ENCODE data around the gene PXMP2. TPM values are rescaled to one million over a fixed set of nuclear protein-coding genes. Genes with fewer than 3 reads are reported as not detected.

PXMP2 gene
- total and polyA plus RNA-seq, 11 donors = 23.9 to 149 (median 39.7) TPM

DNA sequence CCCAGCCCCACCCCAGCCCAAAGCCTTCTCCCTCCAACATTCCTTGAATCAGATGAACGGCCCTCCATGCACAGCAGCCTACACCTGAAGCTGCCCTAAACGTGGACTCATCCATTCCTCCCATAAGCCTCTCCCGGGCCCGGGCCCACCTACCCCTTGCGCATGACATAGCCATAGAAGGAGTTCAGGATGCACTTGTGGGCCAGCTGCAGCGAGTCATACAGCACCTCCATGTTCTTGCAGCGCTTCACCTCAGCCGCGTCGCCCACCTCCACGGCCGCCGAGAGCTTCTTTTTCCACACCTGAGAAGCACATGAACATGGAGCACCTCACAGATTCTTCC is 22.3 kb upstream of the PXMP2 start:
- H3K36me3 ChIP-seq = peaks cover 0 to 95% (median 88%) of the 10 kb centered on the region in 9 donors
- H3K27me3 ChIP-seq = no peaks in the 10 kb centered on the region
- TF ChIP-seq, protein P1, sequence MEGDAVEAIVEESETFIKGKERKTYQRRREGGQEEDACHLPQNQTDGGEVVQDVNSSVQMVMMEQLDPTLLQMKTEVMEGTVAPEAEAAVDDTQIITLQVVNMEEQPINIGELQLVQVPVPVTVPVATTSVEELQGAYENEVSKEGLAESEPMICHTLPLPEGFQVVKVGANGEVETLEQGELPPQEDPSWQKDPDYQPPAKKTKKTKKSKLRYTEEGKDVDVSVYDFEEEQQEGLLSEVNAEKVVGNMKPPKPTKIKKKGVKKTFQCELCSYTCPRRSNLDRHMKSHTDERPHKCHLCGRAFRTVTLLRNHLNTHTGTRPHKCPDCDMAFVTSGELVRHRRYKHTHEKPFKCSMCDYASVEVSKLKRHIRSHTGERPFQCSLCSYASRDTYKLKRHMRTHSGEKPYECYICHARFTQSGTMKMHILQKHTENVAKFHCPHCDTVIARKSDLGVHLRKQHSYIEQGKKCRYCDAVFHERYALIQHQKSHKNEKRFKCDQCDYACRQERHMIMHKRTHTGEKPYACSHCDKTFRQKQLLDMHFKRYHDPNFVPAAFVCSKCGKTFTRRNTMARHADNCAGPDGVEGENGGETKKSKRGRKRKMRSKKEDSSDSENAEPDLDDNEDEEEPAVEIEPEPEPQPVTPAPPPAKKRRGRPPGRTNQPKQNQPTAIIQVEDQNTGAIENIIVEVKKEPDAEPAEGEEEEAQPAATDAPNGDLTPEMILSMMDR (IDR thresholded peaks at IDR 0.05) = no peak
- TF ChIP-seq POLR2A (IDR thresholded peaks at IDR 0.05) = no peak
- H3K27ac ChIP-seq = no peak overlapping the region
- intact Hi-C loops (cut with DNase I) = no loop called here
- no peaks in the 10 kb centered on the region for H3K9me3 ChIP-seq
- DNase-seq = no peak
- 93 to 96% (median 95%) methylated on average over 13 of the region's 13 CpGs for WGBS, 4 donors
- H3K4me1 ChIP-seq = no peaks in the 10 kb centered on the region
- no peak overlapping the region for H3K4me3 ChIP-seq
- ATAC-seq = no peak

DNA sequence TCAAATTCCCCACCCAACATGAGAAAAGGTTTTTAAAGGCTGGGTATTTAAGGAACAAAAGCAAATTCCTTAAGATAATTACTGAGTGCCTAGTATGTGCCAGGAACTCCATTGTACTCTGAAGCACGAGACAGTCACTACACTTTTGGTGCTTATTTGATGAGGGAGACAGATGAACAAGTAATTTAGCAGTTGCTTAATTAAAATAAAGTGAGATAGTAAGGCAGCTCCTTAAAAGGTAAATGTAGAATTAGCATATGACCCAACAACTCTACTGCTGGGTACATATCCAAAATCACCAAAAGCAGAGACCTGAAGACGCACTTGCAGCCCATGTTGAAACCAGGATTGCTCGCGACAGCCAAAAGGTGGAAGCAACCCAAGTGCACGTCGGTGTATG is 21.6 kb upstream of the PXMP2 start:
- Histone ChIP-seq H3K4me3 (no peak overlapping the region), H3K9me3 (no peaks in the 10 kb centered on the region), H3K27me3 (no peaks in the 10 kb centered on the region), H3K4me1 (no peaks in the 10 kb centered on the region), H3K27ac (no peak overlapping the region), H3K36me3 (peaks cover 0 to 93% (median 82%) of the 10 kb centered on the region in 9 donors)
- TF ChIP-seq POLR2A (IDR thresholded peaks at IDR 0.05) = no peak
- TF ChIP-seq, protein P1 (IDR thresholded peaks at IDR 0.05) = no peak
- DNase-seq (no peak), ATAC-seq (no peak)
- intact Hi-C loops (cut with DNase I) = no loop called here
- WGBS, 4 donors = 90 to 97% (median 93%) methylated on average over 6 of the region's 6 CpGs

- Histone ChIP-seq H3K27ac (no peak overlapping the region), H3K9me3 (no peaks in the 10 kb centered on the region), H3K4me1 (no peaks in the 10 kb centered on the region), H3K36me3 (peaks cover 2 to 98% (median 75%) of the 10 kb centered on the region in 9 donors), H3K4me3 (no peak overlapping the region), H3K27me3 (no peaks in the 10 kb centered on the region)
- TF ChIP-seq, protein P1 (IDR thresholded peaks at IDR 0.05) = no peak
- no peak for TF ChIP-seq POLR2A (IDR thresholded peaks at IDR 0.05)
- ATAC-seq (no peak), DNase-seq (no peak)
- WGBS, 4 donors = 95 to 98% (median 96%) methylated on average over 29 to 30 of the region's 30 CpGs
- intact Hi-C loops (cut with DNase I) = no loop called here
These were observed 18.9 kb upstream of the PXMP2 start for GRCh38 chr12:132668191-132669088.

GRCh38 chr12:132669166-132669879 is 18.1 kb upstream of the PXMP2 start:
- 88 to 91% (median 89%) methylated on average over 17 of the region's 17 CpGs for WGBS, 4 donors
- Histone ChIP-seq H3K27ac (no peak overlapping the region), H3K9me3 (no peaks in the 10 kb centered on the region), H3K4me1 (no peaks in the 10 kb centered on the region), H3K4me3 (no peak overlapping the region), H3K27me3 (no peaks in the 10 kb centered on the region), H3K36me3 (peaks cover 2 to 93% (median 69%) of the 10 kb centered on the region in 9 donors)
- ATAC-seq (no peak), DNase-seq (no peak)
- TF ChIP-seq, protein P1 (IDR thresholded peaks at IDR 0.05) = no peak
- no peak for TF ChIP-seq POLR2A (IDR thresholded peaks at IDR 0.05)
- intact Hi-C loops (cut with DNase I) = no loop called here

All from heart left ventricle (tissue), 16 donors.